NAMALWA (cell line): ENCODE data around the gene DCLK1.
"Not testable (repeated sequence)": the region's sequence is repeated elsewhere in the genome, so short reads cannot be mapped to it uniquely, and the experiment has no call there.

Source experiments
- DNase-seq: peaks from one replicate; pipeline ENCODE4 v3.0.0-alpha.2; 2015; ENCODE audit warnings: low spot score

Gene DCLK1

DNA sequence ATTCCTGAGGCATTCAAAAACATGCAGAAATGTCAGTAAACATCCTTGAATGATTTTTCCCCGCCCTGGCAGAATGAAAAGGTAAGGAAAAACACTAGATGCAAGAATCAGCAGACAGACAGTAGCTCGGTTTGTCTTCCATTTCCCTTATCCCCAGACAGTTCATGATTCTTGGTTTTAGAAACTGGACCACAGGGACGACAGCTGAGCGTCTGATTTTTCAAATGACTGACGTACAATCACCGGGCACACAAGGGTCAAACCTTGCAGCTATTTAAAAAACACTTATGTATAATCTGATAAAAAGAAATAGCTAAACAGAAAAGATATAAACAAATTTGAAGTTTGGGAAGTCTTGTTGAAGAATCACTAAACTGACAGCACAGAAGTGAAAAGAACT is 47.1 kb downstream of the DCLK1 start:
- no peak for DNase-seq

GRCh38 chr13:36082806-36083205 is 48.4 kb downstream of the DCLK1 start:
- no peak for DNase-seq

DNA sequence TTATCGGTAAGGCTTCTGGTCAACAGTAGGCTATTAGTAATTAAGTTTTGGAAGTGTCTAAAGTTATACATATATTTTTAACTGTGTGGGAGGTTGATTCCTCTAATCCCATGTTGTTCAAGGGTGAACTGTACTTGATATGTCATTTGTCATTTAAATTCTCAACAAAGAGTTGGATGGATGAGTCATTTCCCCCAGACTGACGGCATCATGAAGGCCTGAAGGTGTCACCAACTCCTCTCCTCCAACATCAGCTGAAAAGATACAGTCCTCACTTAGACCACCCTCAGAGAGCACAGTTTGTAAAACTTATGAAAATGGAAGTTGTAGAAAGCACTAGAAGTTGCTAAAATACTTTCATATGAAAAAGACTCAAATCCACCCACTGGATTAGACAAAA is 48.8 kb downstream of the DCLK1 start:
- no peak for DNase-seq

DNA sequence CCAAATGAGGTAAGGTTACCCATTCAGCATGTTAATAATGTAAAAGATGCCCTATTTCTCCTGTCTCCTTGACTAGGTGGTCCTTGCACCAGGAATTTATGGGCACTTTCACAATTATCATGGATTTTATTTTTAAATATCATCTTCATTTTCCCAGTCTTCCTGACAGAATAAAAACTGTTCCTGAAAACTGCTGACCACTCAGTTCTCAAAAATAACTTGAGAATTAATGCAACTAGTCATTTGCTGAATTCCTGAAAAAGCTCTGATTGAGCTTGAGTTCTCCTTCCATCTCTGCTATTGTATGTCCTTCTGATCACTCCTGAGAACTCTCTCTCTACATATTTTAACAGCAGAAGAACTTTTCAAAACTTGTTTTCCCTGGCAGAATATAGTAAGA is 55.0 kb downstream of the DCLK1 start:
- DNase-seq: no peak

DNA sequence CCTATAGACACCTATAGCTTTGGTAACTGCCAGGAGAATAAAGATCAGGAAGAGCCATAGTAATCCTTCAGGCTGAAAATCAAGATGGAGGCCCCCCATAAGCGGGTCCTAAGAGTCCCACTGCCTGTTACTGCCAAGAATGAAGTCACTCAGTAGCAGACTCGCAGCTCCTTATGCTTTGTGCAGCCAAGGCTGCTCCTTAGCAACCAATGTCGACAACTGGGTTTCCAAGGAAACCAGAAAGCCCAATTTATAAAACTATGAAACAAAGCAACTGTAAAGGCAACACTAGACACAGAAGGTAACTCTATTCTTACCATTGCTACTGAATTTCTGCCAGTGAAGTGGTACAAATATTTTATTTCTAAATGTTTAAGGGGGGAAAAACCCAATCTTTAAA is 56.5 kb downstream of the DCLK1 start:
- no peak for DNase-seq

- DNase-seq: no peak
Observed at GRCh38 chr13:36072152-36072935, 58.8 kb downstream of the DCLK1 start.

- DNase-seq: not testable (repeated sequence)
Observed at GRCh38 chr13:36070504-36071192, 60.5 kb downstream of the DCLK1 start.

- DNase-seq: no peak
Observed at GRCh38 chr13:36069881-36070366, 61.3 kb downstream of the DCLK1 start.

- DNase-seq: no peak
Observed at GRCh38 chr13:36068991-36069390, 62.2 kb downstream of the DCLK1 start.

GRCh38 chr13:36068566-36068965 is 62.6 kb downstream of the DCLK1 start:
- no peak for DNase-seq

DNA sequence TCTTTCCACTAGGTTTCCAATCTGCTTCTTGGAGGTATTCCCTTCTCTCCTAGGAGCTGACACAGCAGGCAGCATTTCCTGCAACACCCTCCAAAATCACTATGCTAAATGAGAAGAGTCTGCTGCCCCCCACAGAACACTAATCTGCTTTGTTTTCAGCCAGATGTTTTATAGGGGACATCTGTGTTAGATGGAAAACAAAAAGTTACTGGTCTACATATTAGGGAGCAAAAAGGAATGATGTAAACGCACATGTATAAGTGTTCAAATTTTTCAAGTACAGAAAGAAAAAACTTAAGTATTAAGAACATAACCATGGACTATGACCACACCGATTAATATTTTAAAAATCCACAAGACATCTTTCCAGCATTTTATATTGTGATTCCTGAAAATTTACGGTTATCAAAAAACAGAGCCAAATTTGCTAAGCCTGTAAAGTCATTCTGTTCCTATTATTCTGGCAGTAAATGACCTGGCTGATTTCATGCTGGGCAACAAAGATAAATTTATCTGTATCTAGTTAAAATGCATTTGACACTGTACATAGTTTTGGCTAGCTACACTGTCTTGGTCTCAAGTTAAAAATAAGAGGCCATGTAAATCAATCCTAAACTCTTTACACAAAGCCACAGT is 63.3 kb downstream of the DCLK1 start:
- no peak for DNase-seq

GRCh38 chr13:36062249-36062648 is 68.9 kb downstream of the DCLK1 start:
- DNase-seq: no peak

DNA sequence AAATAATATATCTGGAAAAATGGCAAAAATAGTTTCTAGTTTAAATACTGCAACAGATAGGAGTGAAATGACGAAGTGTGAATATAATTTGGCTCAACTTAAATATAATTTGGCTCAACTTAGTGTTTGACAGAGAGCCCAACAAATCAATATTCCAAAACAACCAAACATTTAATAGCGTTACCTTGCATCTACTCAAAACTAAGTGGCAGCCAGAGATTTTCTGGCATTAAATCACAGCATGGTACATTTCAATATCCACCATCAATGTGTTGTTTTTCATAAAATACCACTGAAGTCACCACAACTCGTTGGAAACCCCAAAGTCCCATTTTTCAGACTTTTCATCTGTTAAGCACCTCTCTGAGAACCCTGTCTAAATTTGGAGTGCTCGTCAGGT is 69.6 kb downstream of the DCLK1 start:
- no peak for DNase-seq

DNA sequence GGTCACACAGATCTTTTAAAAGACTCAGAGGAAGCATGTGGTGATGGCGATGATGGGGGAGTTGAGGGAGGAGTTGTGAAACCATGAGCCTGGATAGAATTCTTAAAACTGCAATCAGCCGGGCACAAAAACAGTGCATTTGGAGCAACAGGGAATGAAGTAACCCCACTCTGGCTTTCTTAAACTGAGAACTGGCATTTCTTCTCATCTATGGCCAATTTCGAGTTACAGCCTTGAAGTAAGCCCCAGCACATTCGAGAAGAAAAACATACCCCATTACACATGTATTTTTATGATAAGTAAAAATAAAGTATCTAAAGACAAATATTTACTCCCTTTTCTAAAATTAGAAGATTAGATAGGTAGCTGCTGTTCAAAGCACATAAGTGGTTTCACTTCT is 70.1 kb downstream of the DCLK1 start:
- no peak for DNase-seq

- no peak for DNase-seq
Observed at GRCh38 chr13:36059321-36059720, 71.9 kb downstream of the DCLK1 start.

DNA sequence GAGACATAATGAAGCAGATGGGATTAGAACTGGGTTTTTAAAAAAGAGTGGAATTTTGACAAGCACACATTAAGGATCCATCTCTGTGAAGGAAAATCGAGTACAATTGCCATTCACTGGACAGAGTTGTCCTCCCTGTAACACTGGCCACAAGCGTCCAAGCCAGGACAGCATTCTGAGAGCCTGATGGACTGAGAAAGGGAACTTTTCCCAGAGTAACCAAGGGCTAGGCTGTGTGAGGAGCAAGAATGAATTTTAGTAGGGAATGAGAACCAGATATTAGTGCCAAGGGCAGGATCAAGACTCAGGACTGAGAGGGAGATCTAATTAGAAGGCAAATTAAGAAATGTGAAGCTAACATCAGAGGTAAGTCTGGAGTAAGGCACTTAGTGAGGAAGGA is 73.1 kb downstream of the DCLK1 start:
- DNase-seq: no peak

- no peak for DNase-seq
Observed at GRCh38 chr13:36057547-36057946, 73.6 kb downstream of the DCLK1 start.

DNA sequence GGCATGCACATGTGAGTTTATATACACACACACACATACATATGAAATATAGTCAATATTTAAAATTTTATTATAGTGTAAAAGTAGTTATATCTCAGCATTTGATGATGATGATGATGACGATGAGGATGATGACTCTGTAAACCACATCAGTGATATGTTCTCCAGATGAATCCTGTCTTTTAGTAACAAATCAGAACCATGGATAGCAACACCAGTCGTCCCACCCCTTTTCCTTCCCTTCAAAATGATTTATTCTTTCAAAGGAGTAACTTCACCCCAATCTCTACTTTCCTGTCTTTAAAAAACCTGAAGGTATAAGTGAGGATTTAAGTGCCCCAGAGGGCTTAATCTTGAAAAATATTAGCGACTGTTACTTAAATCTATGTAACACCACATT is 74.1 kb downstream of the DCLK1 start:
- DNase-seq: no peak

- DNase-seq: no peak
Observed at GRCh38 chr13:36055366-36055765, 75.8 kb downstream of the DCLK1 start.

- DNase-seq: no peak
Observed at GRCh38 chr13:36054041-36054440, 77.1 kb downstream of the DCLK1 start.

GRCh38 chr13:36051082-36051481 is 80.1 kb downstream of the DCLK1 start:
- no peak for DNase-seq

DNA sequence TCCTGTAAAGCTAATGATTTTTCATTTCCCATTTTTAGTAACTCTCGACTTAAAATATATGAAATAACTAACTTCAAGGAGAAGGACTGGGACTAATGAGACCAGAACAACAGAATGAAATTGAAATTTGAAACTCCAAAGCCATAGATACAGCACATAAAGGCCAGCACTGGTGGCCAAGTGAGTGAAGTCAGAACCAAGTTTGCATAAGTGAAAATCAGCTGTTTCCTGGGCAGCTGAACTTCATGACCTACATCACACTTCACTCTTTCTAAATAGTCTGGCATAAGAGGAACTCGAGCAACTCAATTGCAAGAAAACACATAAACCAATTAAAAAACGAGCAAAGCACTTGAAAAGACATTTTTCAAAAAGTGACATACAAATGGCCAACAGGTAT is 84.5 kb downstream of the DCLK1 start:
- DNase-seq: no peak
